Spinal cord (tissue), 10 donors: ENCODE results near the gene SFXN3. TPM values are rescaled to one million over a fixed set of nuclear protein-coding genes. Genes with fewer than 3 reads are reported as not detected.

ENCODE experiments used
- DNase-seq, 6 donors: peaks; one replicate each; pipeline versions ENCODE4 v3.0.0 to v3.0.0-alpha.2; 2013 to 2015; ENCODE audit warnings: low spot score in 6 of 6, low read depth in 4 of 6
- H3K27ac ChIP-seq: one replicate; pipeline ENCODE4 v1.5.1; 2013; ENCODE audit warnings: low read depth, low read length, control low read depth
- H3K27me3 ChIP-seq: one replicate; pipeline ENCODE4 v1.6.1; 2013; ENCODE audit warnings: low read length; ENCODE audit not compliant: control insufficient read depth, insufficient read depth
- H3K36me3 ChIP-seq: one replicate; pipeline ENCODE4 v1.6.1; 2013; ENCODE audit warnings: low read length; ENCODE audit not compliant: control insufficient read depth, insufficient read depth
- H3K4me1 ChIP-seq: one replicate; pipeline ENCODE4 v1.6.1; 2013; ENCODE audit warnings: low read length; ENCODE audit not compliant: control insufficient read depth, insufficient read depth
- H3K4me3 ChIP-seq: one replicate; pipeline ENCODE4 v1.5.1; 2013; ENCODE audit warnings: low read depth, low read length, control low read depth
- H3K9me3 ChIP-seq: one replicate; pipeline ENCODE4 v1.6.1; 2013; ENCODE audit warnings: low read length; ENCODE audit not compliant: control insufficient read depth, insufficient read depth
- WGBS: methylation state at CpG from one replicate; pipeline ENCODE4 v1.1.5; 2013; ENCODE audit warnings: missing lambda C conversion rate; ENCODE audit not compliant: insufficient coverage; 5-methylcytosine and 5-hydroxymethylcytosine counted together
- polyA plus RNA-seq, 2 donors: library from polyadenylated mRNA; unstranded; fragments of 120-200 nt; gene quantifications; one replicate each; pipeline ENCODE4 v1.2.1, GENCODE V29; 2013; ENCODE audit not compliant: insufficient read length in 2 of 2
- total RNA-seq, 2 donors: library from RNA; depleted of rRNA in 1 of 2; stranded (reverse); fragments of 120-200 nt in 1 of 2; fragments of >200 nt in 1 of 2; gene quantifications; one replicate each; pipeline versions ENCODE4 v1.2.3 to v1.2.4, GENCODE V29; 2013 to 2014
- donor health status: healthy.

The SFXN3 gene
- total and polyA plus RNA-seq, 4 donors, result 27.1 to 55.8 (median 44.0) TPM

DNA sequence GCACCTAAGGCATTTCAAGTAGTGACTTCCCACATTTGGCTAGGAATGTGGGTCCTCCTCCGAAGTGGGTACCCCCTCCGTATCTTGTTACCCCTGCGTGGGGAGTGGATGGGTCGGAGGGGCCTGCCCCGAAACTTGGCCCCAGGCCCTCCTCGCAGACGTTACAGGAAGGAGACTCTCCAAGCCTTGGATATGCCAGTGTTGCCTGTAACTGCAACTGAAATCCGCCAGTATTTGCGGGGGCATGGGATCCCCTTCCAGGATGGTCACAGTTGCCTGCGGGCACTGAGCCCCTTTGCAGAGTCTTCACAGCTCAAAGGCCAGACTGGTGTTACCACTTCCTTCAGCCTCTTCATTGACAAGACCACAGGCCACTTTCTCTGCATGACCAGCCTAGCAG lies 42.9 kb upstream of the SFXN3 start:
- Histone ChIP-seq H3K9me3 (no peaks in the 10 kb centered on the region), H3K27me3 (no peaks in the 10 kb centered on the region), H3K4me3 (peak overlapping the region; percentile 87), H3K4me1 (peaks cover 30% of the 10 kb centered on the region), H3K36me3 (peaks cover 66% of the 10 kb centered on the region), H3K27ac (no peak overlapping the region)
- 70% methylated on average over 10 of the region's 10 CpGs for WGBS
- DNase-seq, result no peak

DNA sequence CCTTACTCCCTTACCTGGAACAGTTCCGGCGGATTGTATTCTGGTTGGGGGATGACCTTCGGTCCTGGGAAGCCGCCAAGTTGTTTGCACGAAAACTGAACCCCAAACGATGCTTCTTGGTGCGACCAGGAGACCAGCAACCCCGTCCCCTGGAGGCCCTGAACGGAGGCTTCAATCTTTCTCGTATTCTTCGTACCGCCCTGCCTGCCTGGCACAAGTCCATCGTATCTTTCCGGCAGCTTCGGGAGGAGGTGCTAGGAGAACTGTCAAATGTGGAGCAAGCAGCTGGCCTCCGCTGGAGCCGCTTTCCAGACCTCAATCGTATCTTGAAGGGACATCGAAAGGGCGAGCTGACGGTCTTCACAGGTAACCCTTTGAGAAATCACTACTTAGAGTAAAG lies 41.9 kb upstream of the SFXN3 start:
- H3K9me3 ChIP-seq, result no peaks in the 10 kb centered on the region
- peaks cover 32% of the 10 kb centered on the region for H3K4me1 ChIP-seq
- no peak for DNase-seq
- no peak overlapping the region for H3K4me3 ChIP-seq
- no peaks in the 10 kb centered on the region for H3K27me3 ChIP-seq
- over 99% methylated on average over 21 of the region's 21 CpGs for WGBS
- peaks cover 65% of the 10 kb centered on the region for H3K36me3 ChIP-seq
- no peak overlapping the region for H3K27ac ChIP-seq

DNA sequence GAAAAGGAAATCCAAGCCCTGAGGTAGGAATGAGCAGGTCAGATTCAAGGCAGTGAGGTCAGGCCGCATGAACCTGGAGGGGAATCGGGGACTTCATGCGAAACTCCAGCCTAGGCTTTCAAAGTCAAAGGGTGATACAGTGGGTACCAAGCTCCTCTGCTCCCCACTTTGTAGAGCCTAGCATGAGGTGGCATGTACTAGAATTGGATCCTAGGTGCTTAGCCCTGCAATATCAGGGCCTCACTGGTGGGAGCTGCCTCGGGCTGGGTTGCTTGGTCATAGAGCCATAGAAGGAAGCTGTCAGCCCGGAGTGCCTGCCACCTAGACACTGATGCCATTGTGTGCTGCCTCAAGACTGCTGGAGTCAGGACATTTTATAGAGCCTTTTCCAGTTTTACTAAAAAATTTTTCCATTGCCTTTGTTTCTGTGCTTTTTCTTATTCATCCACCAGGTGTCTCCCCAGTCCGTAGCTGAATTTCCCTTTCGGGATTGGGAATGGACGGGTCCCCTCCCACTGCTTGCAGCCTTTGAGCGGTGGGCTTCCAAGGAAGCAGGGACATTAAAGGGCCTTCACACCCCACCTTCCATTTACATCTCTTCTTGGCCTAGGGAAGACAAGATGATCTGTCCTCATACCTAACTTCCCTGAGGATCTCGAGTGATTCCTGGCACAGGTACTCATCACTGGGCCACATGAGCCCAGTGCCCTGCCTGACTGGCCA lies 36.9 kb upstream of the SFXN3 start:
- WGBS, result 51% methylated on average over 9 of the region's 10 CpGs
- peak in 2 of 6 donors; percentile 84 to 85 for DNase-seq
- Histone ChIP-seq H3K4me3 (no peak overlapping the region), H3K36me3 (peaks cover 37% of the 10 kb centered on the region), H3K27me3 (peaks cover 7% of the 10 kb centered on the region), H3K9me3 (no peaks in the 10 kb centered on the region), H3K4me1 (peaks cover 36% of the 10 kb centered on the region), H3K27ac (no peak overlapping the region)

DNA sequence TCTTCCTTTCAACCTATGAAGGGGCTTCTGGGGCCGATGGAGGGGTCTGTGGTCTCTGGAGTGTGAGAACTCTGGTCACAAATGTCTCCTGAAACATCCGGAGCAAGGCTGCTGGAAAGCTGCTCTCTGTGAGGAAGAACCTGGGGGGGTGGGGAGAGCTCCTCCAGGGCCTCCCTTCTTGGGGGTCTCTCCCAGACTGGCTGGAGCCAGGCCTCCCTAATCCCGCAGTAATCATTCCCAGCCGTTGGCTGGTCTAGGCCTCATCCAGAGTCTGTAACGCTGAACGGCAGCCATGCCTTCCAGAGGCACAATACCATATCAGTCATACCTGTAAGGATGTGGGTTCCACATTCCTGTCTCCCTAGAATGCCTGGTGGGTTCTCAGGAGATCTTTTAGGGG lies 35.9 kb upstream of the SFXN3 start:
- DNase-seq, result no peak
- no peak overlapping the region for H3K4me3 ChIP-seq
- no peak overlapping the region for H3K27ac ChIP-seq
- H3K36me3 ChIP-seq, result peaks cover 31% of the 10 kb centered on the region
- no peaks in the 10 kb centered on the region for H3K9me3 ChIP-seq
- peaks cover 40% of the 10 kb centered on the region for H3K4me1 ChIP-seq
- WGBS, result 90% methylated on average over 3 of the region's 6 CpGs
- H3K27me3 ChIP-seq, result peaks cover 7% of the 10 kb centered on the region

DNA sequence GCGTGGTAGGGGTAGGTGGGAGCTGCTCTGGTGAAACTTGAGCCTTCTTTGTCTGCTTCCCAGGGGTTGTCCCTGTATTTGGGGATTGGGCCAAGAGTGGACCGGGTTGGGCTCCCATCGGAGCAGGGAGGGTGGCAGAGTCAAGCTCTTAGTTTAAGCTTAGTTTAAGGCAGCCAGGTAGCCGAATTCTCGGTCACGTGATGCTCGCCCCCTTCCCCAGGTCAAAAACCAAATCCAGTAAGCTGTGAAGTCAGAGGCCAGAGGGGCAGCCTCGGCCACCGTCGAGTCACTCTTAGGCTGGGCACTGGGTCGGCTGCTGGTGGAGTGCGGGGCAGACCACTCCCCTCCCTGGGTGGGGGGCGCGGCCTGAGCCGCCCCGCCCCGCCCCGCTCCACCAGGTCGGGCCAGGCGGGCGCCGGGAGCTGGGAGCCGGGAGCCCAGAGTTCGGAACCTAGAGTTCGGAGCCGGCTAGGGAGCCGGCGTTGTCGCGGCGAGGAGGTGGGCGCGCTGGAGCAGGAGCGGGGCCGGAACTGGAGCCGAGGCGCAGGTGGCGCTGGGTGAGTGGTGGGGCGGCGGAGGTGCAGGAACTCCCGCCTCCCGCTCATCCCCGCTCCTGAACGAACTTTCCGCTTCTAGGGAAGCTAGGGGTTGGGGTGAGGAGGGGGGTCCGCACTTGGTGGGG lies 34.2 kb upstream of the SFXN3 start:
- Histone ChIP-seq H3K36me3 (peaks cover 20% of the 10 kb centered on the region), H3K4me3 (peak overlapping the region; percentile 67), H3K4me1 (peaks cover 55% of the 10 kb centered on the region), H3K27me3 (peaks cover 7% of the 10 kb centered on the region), H3K9me3 (no peaks in the 10 kb centered on the region), H3K27ac (peak overlapping the region; percentile 97)
- WGBS, result 3% methylated on average over 42 of the region's 46 CpGs
- DNase-seq, result no peak

DNA sequence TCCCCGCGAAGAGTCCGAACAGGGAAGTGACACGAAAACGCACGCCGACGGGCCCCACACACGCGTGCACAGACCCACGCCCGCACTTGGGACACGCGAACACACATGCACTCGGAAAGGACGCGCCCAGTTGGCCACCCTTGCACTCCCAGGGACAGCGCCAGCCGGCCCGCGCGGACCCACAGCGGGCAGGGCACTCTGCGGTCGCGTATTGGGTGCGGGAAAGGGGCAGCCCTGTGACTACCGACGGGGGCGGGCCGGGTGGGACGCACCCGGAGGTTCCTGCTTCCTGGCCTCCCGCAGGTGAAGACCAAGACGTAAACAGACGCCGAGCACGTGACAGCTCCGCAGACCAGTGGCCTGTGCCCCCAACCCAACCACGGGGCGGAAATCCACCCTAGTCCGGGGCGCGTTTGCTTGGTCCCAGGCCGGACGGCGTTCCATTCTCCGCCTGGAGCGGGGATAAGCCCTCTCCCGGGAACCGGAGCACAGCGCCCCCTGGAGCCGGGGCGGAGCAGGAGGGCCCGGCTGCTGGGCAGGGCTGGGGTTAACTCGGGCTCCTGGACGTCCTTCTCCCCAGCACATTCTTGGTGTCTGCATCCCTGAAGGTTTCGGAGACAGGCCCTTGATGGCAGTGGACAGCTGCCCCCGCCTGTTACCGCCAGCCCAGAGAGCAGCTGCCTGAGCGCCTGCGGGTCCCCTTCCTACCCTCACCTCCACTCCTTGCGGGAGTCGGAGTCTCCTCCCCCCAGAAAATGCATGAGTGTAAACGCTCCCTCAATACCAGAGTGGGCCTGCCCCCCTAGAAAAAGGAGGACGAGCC lies 33.5 kb upstream of the SFXN3 start:
- Histone ChIP-seq H3K36me3 (peaks cover 23% of the 10 kb centered on the region), H3K4me3 (peak overlapping the region; percentile 67), H3K9me3 (no peaks in the 10 kb centered on the region), H3K4me1 (peaks cover 63% of the 10 kb centered on the region), H3K27ac (peak overlapping the region; percentile 97), H3K27me3 (peaks cover 7% of the 10 kb centered on the region)
- DNase-seq, result no peak
- WGBS, result 1% methylated on average over 62 of the region's 66 CpGs

DNA sequence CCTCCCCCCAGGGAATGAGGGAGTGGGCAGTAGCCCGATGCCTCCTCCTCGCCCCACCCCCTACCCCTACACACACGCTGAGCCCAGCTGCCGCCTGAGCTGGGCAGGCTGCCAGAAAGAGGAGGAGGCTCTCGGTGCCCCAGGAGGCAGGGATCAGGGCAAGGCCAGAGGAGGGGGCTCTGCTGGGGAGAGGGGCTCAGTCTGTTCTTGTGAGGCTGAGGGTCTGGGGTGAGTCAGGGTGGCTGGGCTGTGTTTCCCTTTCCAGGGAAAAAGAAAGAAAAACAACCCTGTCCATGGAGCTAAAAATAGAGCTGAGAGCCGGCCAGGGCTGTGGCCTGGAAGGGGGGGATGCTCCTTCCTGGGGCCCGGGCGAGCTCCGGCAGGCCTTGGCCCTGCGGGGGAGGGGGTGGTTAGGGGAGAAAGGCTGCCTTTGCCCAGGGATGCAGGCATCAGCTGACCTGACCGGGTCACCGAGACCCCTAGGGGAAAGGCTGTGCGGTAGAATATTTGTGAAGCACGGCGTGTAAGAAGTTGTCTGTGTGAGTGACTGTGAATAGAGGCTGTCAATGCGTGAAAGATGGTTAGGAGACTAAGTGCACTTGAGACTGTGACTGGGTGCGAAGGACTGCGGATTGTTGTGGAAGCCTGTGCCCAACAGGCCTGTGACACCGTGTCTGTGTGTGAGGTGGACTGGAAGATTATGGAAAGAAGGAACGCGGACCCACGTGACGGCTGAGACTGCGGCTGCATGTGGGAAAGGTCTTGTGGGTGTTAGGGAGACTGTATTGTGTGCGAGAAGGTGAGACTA lies 32.6 kb upstream of the SFXN3 start:
- H3K9me3 ChIP-seq, result no peaks in the 10 kb centered on the region
- H3K4me3 ChIP-seq, result peak overlapping the region; percentile 67
- peaks cover 22% of the 10 kb centered on the region for H3K36me3 ChIP-seq
- H3K27ac ChIP-seq, result peak overlapping the region; percentile 97
- DNase-seq, result peak in 3 of 6 donors; percentile 71 to 94 (median 89)
- 7% methylated on average over 20 of the region's 25 CpGs for WGBS
- H3K27me3 ChIP-seq, result peaks cover 7% of the 10 kb centered on the region
- peaks cover 64% of the 10 kb centered on the region for H3K4me1 ChIP-seq

DNA sequence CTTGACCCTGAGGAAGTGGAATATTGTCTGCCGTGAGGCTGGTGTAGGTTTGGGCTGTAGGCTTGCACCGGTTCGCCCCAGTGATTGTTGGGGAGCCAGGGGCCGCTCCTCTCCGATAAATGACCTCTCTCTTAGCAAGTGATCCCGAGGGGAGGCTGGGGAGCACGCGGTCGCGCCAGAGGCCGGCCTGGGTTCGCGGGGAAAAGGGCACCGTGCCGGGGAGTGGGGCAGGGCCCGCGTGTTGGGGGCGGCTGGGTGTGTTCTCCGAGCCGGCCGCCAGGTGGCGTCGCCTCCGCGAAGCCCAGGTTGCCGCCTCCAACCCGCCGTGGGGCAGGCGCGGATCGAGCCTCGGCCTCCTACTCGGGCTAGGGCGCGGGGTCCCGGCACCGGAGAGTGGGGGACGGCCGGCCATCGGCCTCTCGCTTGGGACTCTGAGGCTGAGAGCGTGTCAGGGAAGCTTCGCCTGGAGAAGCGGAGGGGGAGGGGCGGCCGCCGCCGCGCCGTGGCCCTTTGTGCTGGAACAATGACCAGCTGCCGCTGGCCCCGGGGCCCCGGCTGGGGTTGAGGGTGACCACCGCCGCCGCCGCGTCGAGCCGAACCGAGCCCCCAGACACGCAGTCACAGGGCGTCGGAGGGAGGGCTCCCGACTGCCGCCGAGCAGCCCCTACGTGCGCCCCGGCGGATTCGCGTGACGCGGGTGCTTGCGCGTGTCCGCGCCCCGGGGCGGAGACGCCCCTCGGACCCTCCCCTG lies 31.9 kb upstream of the SFXN3 start:
- Histone ChIP-seq H3K36me3 (peaks cover 25% of the 10 kb centered on the region), H3K4me3 (peak overlapping the region; percentile 67), H3K27me3 (peaks cover 7% of the 10 kb centered on the region), H3K27ac (peak overlapping the region; percentile 97), H3K4me1 (peaks cover 62% of the 10 kb centered on the region), H3K9me3 (no peaks in the 10 kb centered on the region)
- DNase-seq, result peak in 3 of 6 donors; percentile 70 to 94 (median 91)
- 1% methylated on average over 83 of the region's 83 CpGs for WGBS
